ENCODE data around the gene ITGBL1. TPM values are rescaled to one million over a fixed set of nuclear protein-coding genes. Genes with fewer than 3 reads are reported as not detected.

The ITGBL1 gene
- total and polyA plus RNA-seq, 2 experiments from 2014 or later: 332 to 462 TPM

- no peak overlapping the region for H3K27ac ChIP-seq
- no peaks in the 10 kb centered on the region for H3K27me3 ChIP-seq (replicated peaks; ENCODE audit: insufficient read depth)
- H3K4me3 ChIP-seq: no peak overlapping the region
- H3K4me2 ChIP-seq (ENCODE audit: unreplicated experiment): no peak overlapping the region
- H3K9me3 ChIP-seq (ENCODE audit: low read depth): no peaks in the 10 kb centered on the region
- TF ChIP-seq EZH2phosphoT487 (IDR thresholded peaks at IDR 0.05; ENCODE audit: insufficient read depth, low read depth) (no peak), EZH2 (IDR thresholded peaks at IDR 0.05; ENCODE audit: insufficient read depth, poor library complexity, severe bottlenecking) (no peak)
- H3K9ac ChIP-seq: no peak overlapping the region
- H3K9me2 ChIP-seq (ENCODE audit: insufficient read depth): no peaks in the 10 kb centered on the region
- peaks cover 9% of the 10 kb centered on the region; the same call in 1 of the 2 replicates for H3F3A ChIP-seq (ENCODE audit: insufficient read depth)
- no peaks in the 10 kb centered on the region for H4K20me1 ChIP-seq (ENCODE audit: insufficient read depth)
- no peak for DNase-seq
- no peaks in the 10 kb centered on the region for H3K79me2 ChIP-seq (ENCODE audit: insufficient read depth)
- no peak overlapping the region for H2AFZ ChIP-seq
- H3K36me3 ChIP-seq (ENCODE audit: low read depth): peaks cover 10% of the 10 kb centered on the region; the same call in 1 of the 2 replicates
- no peaks in the 10 kb centered on the region for H3K4me1 ChIP-seq (ENCODE audit: insufficient read depth)
- in situ Hi-C loops (cut with MboI): no loop called here
Observed at GRCh38 chr13:101728021-101728420, 275.5 kb downstream of the ITGBL1 start.

DNA sequence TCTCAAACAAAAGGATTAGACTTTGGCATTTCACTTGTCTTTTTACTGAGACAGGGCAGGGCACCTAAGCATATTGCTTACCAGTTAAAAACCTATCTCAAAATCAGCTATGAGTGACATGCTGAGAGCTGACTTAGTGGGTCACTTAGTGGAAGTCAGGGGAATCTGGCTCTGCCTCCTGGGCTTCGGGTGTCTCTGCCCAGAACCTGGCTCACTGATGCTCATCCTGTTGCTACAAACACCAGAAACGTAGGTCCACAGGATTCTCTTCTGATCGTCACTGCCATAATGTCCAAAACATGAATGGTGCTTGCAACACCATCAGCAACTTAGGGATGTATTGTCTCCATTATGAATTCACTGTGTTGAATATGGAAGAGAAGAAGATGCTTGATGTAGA is 276.1 kb downstream of the ITGBL1 start:
- in situ Hi-C loops (cut with MboI): no loop called here
- Histone ChIP-seq H3K27ac (no peak overlapping the region), H3K9me2 (ENCODE audit: insufficient read depth) (no peaks in the 10 kb centered on the region), H3K9me3 (ENCODE audit: low read depth) (no peaks in the 10 kb centered on the region), H3F3A (ENCODE audit: insufficient read depth) (peaks cover 9% of the 10 kb centered on the region; the same call in 1 of the 2 replicates), H4K20me1 (ENCODE audit: insufficient read depth) (no peaks in the 10 kb centered on the region), H3K4me1 (ENCODE audit: insufficient read depth) (no peaks in the 10 kb centered on the region), H2AFZ (no peak overlapping the region), H3K9ac (no peak overlapping the region), H3K36me3 (ENCODE audit: low read depth) (0 out of 2 replicates have a peak, but pooled peaks cover 4% of the 10 kb centered on the region), H3K27me3 (replicated peaks; ENCODE audit: insufficient read depth) (no peaks in the 10 kb centered on the region), H3K4me2 (ENCODE audit: unreplicated experiment) (no peak overlapping the region), H3K79me2 (ENCODE audit: insufficient read depth) (no peaks in the 10 kb centered on the region), H3K4me3 (no peak overlapping the region)
- TF ChIP-seq EZH2phosphoT487 (IDR thresholded peaks at IDR 0.05; ENCODE audit: insufficient read depth, low read depth) (no peak), EZH2 (IDR thresholded peaks at IDR 0.05; ENCODE audit: insufficient read depth, poor library complexity, severe bottlenecking) (no peak)
- WGBS, 2 experiments (ENCODE audit: low coverage in 1 of 2, low lambda C conversion rate in 2 of 2, missing lambda C conversion rate in 2 of 2): 84 to 87% methylated on average over 3 of the region's 3 CpGs
- no peak for DNase-seq

GRCh38 chr13:101730420-101731000 is 278.0 kb downstream of the ITGBL1 start:
- DNase-seq: peak; percentile 14
- Histone ChIP-seq H3K79me2 (ENCODE audit: insufficient read depth) (no peaks in the 10 kb centered on the region), H4K20me1 (ENCODE audit: insufficient read depth) (no peaks in the 10 kb centered on the region), H3K9ac (no peak overlapping the region), H3K27me3 (replicated peaks; ENCODE audit: insufficient read depth) (no peaks in the 10 kb centered on the region), H3K36me3 (ENCODE audit: low read depth) (no peaks in the 10 kb centered on the region), H2AFZ (no peak overlapping the region), H3K9me2 (ENCODE audit: insufficient read depth) (no peaks in the 10 kb centered on the region), H3K9me3 (ENCODE audit: low read depth) (no peaks in the 10 kb centered on the region), H3K4me3 (no peak overlapping the region), H3K27ac (no peak overlapping the region), H3K4me1 (ENCODE audit: insufficient read depth) (no peaks in the 10 kb centered on the region), H3K4me2 (ENCODE audit: unreplicated experiment) (no peak overlapping the region), H3F3A (ENCODE audit: insufficient read depth) (peaks cover 10% of the 10 kb centered on the region; the same call in 1 of the 2 replicates)
- in situ Hi-C loops (cut with MboI): no loop called here
- TF ChIP-seq EZH2phosphoT487 (IDR thresholded peaks at IDR 0.05; ENCODE audit: insufficient read depth, low read depth) (no peak), EZH2 (IDR thresholded peaks at IDR 0.05; ENCODE audit: insufficient read depth, poor library complexity, severe bottlenecking) (no peak)
- WGBS, 2 experiments (ENCODE audit: low coverage in 1 of 2, low lambda C conversion rate in 2 of 2, missing lambda C conversion rate in 2 of 2): 91 to 96% methylated on average over 3 of the region's 3 CpGs

- H3K9me2 ChIP-seq (ENCODE audit: insufficient read depth): no peaks in the 10 kb centered on the region
- H3K9me3 ChIP-seq (ENCODE audit: low read depth): no peaks in the 10 kb centered on the region
- DNase-seq: no peak
- H3K36me3 ChIP-seq (ENCODE audit: low read depth): no peaks in the 10 kb centered on the region
- H3K27me3 ChIP-seq (replicated peaks; ENCODE audit: insufficient read depth): no peaks in the 10 kb centered on the region
- H3K27ac ChIP-seq: no peak overlapping the region
- H3K9ac ChIP-seq: no peak overlapping the region
- TF ChIP-seq EZH2phosphoT487 (IDR thresholded peaks at IDR 0.05; ENCODE audit: insufficient read depth, low read depth) (no peak), EZH2 (IDR thresholded peaks at IDR 0.05; ENCODE audit: insufficient read depth, poor library complexity, severe bottlenecking) (no peak)
- H3K79me2 ChIP-seq (ENCODE audit: insufficient read depth): no peaks in the 10 kb centered on the region
- H4K20me1 ChIP-seq (ENCODE audit: insufficient read depth): no peaks in the 10 kb centered on the region
- 61 to 67% methylated on average over 3 of the region's 3 CpGs for WGBS, 2 experiments (ENCODE audit: low coverage in 1 of 2, low lambda C conversion rate in 2 of 2, missing lambda C conversion rate in 2 of 2)
- H3K4me1 ChIP-seq (ENCODE audit: insufficient read depth): no peaks in the 10 kb centered on the region
- H3F3A ChIP-seq (ENCODE audit: insufficient read depth): 0 out of 2 replicates have a peak, but pooled peaks cover 13% of the 10 kb centered on the region
- in situ Hi-C loops (cut with MboI): no loop called here
- H2AFZ ChIP-seq: no peak overlapping the region
- H3K4me2 ChIP-seq (ENCODE audit: unreplicated experiment): no peak overlapping the region
- H3K4me3 ChIP-seq: no peak overlapping the region
Observed at GRCh38 chr13:101736566-101736965, 284.1 kb downstream of the ITGBL1 start.
